Erythroblast (primary cell): ENCODE measurements around the gene TSNAX.

Experiments
- GATA1 ChIP-seq: IDR thresholded peaks from 2 replicates; pipeline ENCODE4 v1.6.1; 2011; ENCODE audit warnings: low read depth, mild to moderate bottlenecking, control low read depth, low read length, moderate library complexity
- POLR2A ChIP-seq: IDR thresholded peaks from 2 replicates; pipeline ENCODE4 v1.6.1; 2011; ENCODE audit warnings: mild to moderate bottlenecking, low read length

DNA sequence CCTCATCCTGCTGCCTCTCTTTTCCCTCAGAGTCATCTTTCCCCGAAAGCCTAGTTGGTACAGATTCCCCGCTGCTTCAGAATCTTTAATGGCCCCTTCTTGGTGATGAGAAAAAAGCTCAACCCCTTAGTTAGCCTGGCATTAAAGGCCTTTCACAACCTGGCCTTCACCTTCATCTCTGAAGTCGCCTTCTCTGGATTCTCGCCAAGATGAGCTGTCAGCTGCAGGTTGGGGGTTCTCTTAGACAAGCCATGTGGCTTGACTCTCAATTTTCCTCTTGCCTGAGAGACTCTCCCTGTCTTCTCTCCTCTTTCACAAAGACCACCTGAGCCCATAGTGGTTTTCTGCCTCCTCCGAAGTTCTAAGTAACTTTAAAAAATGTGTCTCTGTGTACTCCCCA lies 82.6 kb downstream of the TSNAX start:
- no peak for TF ChIP-seq POLR2A
- TF ChIP-seq GATA1: no peak
